Lower leg skin (tissue), 4 donors: ENCODE results near the gene SGO2. TPM values are rescaled to one million over a fixed set of nuclear protein-coding genes. Genes with fewer than 3 reads are reported as not detected.

Experiments
- DNase-seq, 2 donors: peaks; one replicate each; pipeline ENCODE4 v3.0.0-alpha.2; 2019; ENCODE audit warnings: low spot score in 2 of 2
- H3K4me3 ChIP-seq: fragments of 200-600 bp; sonication (generic); 2 replicates; pipeline ENCODE4 v1.5.1; 2017; ENCODE audit warnings: mild to moderate bottlenecking, low read depth; ENCODE audit not compliant: poor library complexity, severe bottlenecking
- CTCF ChIP-seq, 3 donors: fragments of 450-650 bp; IDR thresholded peaks; one replicate each; pipeline ENCODE4 v1.5.1; 2016; ENCODE audit warnings: antibody characterized with exemption in 3 of 3, mild to moderate bottlenecking in 3 of 3, moderate library complexity in 2 of 3
- POLR2A ChIP-seq, 2 donors: fragments of 450-650 bp; IDR thresholded peaks; one replicate each; pipeline ENCODE4 v1.6.1; 2016 to 2017; ENCODE audit warnings: antibody characterized with exemption in 2 of 2, mild to moderate bottlenecking in 1 of 2, moderate library complexity in 1 of 2
- WGBS, 2 donors: methylation state at CpG; one replicate each; pipeline ENCODE4 v1.1.5; 2018; 5-methylcytosine and 5-hydroxymethylcytosine counted together
- intact Hi-C: fragments of 100-400 bp; cut with DNase I; formaldehyde crosslinking; loops from one replicate; pipeline ENCODE4 v1.15.0; 2023; ENCODE audit warnings: low total_unique reads
- total RNA-seq, 4 donors: library from RNA; depleted of rRNA; stranded (reverse); fragments of >200 nt; gene quantifications; one replicate each; pipeline ENCODE4 v1.1.0, GENCODE V29; 2016

Gene SGO2
- total RNA-seq: 1 to 10 TPM in 3 of 4 donors, under 1 TPM in 1; 0.57 to 3.5 (median 1.5) TPM

- intact Hi-C loops: no loop called here
- 0 to 1% methylated on average over 45 to 49 of the region's 56 CpGs for WGBS, 2 donors
- TF ChIP-seq CTCF (IDR thresholded peaks at IDR 0.05) (peak in 1 of 3 donors; percentile 8), POLR2A (IDR thresholded peaks at IDR 0.05) (no peak)
- peak within 1 kb of the TSS; percentile 60 for H3K4me3 ChIP-seq
- peak; percentile 92 to 98 for DNase-seq
Measured at GRCh38 chr2:200525882-200526651, at the start of gene SGO2. Gene SGO2, plus strand, starts transcription at chr2:200526207. Its CDS starts 6,769 bp downstream, at chr2:200532976.

- no peak for TF ChIP-seq CTCF (IDR thresholded peaks at IDR 0.05)
- TF ChIP-seq POLR2A (IDR thresholded peaks at IDR 0.05): no peak
- intact Hi-C loops: no loop called here
- DNase-seq: no peak
- no peak overlapping the region for H3K4me3 ChIP-seq
- 77 to 78% methylated on average over 8 of the region's 8 CpGs for WGBS, 2 donors
Measured at GRCh38 chr2:200476836-200477235, 49.2 kb upstream of the SGO2 start.

GRCh38 chr2:200477667-200478131 is 48.3 kb upstream of the SGO2 start:
- WGBS, 2 donors: 74 to 76% methylated on average over 21 of the region's 21 CpGs
- H3K4me3 ChIP-seq: no peak overlapping the region
- intact Hi-C loops: no loop called here
- TF ChIP-seq CTCF (IDR thresholded peaks at IDR 0.05): no peak
- no peak for TF ChIP-seq POLR2A (IDR thresholded peaks at IDR 0.05)
- DNase-seq: no peak

GRCh38 chr2:200479692-200480265 is 46.2 kb upstream of the SGO2 start:
- H3K4me3 ChIP-seq: no peak overlapping the region
- DNase-seq: no peak
- TF ChIP-seq CTCF (IDR thresholded peaks at IDR 0.05): no peak
- TF ChIP-seq POLR2A (IDR thresholded peaks at IDR 0.05): no peak
- intact Hi-C loops: loop anchor here (5.0 kb wide), 1 partner anchor 497 kb away; no protein-coding TSS in a partner anchor
- WGBS, 2 donors: 56 to 57% methylated on average over 8 of the region's 8 CpGs

- H3K4me3 ChIP-seq: no peak overlapping the region
- intact Hi-C loops: loop anchor here (5.0 kb wide), 1 partner anchor 500 kb away; no protein-coding TSS in a partner anchor
- DNase-seq: no peak
- no peak for TF ChIP-seq CTCF (IDR thresholded peaks at IDR 0.05)
- no peak for TF ChIP-seq POLR2A (IDR thresholded peaks at IDR 0.05)
Measured at GRCh38 chr2:200482194-200482593, 43.8 kb upstream of the SGO2 start.
